ENCODE measurements around the gene PAPPA2.

DNA sequence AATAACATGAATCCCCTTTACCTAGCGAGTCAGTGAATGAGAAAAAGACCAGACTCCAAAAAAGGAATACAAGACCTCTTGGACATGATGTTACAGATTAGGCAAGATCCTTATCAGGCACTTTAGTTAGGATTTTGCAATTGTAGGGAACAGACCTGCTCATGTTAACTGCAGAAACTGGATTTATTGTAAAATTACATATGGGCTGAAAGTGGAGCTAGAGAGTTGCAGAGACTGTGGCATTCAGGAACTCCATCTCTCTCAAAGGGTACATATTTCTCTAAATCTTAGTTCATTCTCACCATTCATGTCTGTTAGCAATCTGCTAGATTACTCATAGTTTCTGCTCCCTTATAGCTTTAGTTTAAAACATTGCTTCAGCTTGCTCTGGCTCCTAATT lies 142.2 kb downstream of the PAPPA2 start:
- TF ChIP-seq, protein P1, sequence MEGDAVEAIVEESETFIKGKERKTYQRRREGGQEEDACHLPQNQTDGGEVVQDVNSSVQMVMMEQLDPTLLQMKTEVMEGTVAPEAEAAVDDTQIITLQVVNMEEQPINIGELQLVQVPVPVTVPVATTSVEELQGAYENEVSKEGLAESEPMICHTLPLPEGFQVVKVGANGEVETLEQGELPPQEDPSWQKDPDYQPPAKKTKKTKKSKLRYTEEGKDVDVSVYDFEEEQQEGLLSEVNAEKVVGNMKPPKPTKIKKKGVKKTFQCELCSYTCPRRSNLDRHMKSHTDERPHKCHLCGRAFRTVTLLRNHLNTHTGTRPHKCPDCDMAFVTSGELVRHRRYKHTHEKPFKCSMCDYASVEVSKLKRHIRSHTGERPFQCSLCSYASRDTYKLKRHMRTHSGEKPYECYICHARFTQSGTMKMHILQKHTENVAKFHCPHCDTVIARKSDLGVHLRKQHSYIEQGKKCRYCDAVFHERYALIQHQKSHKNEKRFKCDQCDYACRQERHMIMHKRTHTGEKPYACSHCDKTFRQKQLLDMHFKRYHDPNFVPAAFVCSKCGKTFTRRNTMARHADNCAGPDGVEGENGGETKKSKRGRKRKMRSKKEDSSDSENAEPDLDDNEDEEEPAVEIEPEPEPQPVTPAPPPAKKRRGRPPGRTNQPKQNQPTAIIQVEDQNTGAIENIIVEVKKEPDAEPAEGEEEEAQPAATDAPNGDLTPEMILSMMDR (IDR thresholded peaks at IDR 0.05): no peak
- TF ChIP-seq POLR2A (IDR thresholded peaks at IDR 0.05): no peak

Data from right lobe of liver (tissue), 4 donors.